Activated B cell treated with CpG ODN at 0.5 μM for 24 hours (primary cell): Measurements from ENCODE around the gene GALNT17. TPM values are rescaled to one million over a fixed set of nuclear protein-coding genes. Genes with fewer than 3 reads are reported as not detected.

Experiments used
- ATAC-seq: fragments of 200-7000 bp; cut with Tn5 transposase; one replicate; pipeline ENCODE4 v1.10.0; 2021; ENCODE audit warnings: low read depth, mild to moderate bottlenecking, moderate library complexity
- CTCF ChIA-PET: fragments of 350-600 bp; sonication (Branson Sonifier 250); formaldehyde crosslinking; loops from one replicate; lab custom pipeline; 2021; ENCODE audit warnings: antibody characterized with exemption; lab: Charles Lee
- POLR2A ChIA-PET: fragments of 350-600 bp; sonication (Branson Sonifier 250); formaldehyde crosslinking; loops from one replicate; lab custom pipeline; 2021; ENCODE audit warnings: antibody characterized with exemption; lab: Charles Lee
- DNase-seq: peaks from one replicate; pipeline ENCODE4 v3.0.0; 2022
- H3K27ac Mint-ChIP-seq: one replicate; pipeline ENCODE4 v1.8.0; 2020; ENCODE audit warnings: mixed read lengths
- H3K27me3 Mint-ChIP-seq: one replicate; pipeline ENCODE4 v1.8.0; 2021; ENCODE audit warnings: mixed read lengths
- H3K36me3 Mint-ChIP-seq: one replicate; pipeline ENCODE4 v1.8.0; 2021; ENCODE audit warnings: low read depth, mixed read lengths
- H3K4me1 Mint-ChIP-seq: one replicate; pipeline ENCODE4 v1.8.0; 2021; ENCODE audit warnings: mixed read lengths
- H3K4me3 Mint-ChIP-seq: one replicate; pipeline ENCODE4 v1.8.0; 2020; ENCODE audit warnings: mild to moderate bottlenecking, mixed read lengths
- H3K9me3 Mint-ChIP-seq: one replicate; pipeline ENCODE4 v1.8.0; 2020; ENCODE audit warnings: mixed read lengths
- intact Hi-C: fragments of 100-400 bp; cut with micrococcal nuclease; formaldehyde crosslinking; loops from one replicate; pipeline ENCODE4 v1.15.1; 2024
- total RNA-seq: library from RNA; stranded (reverse); gene quantifications from 2 replicates; pipeline ENCODE4 v1.2.3, GENCODE V29; 2022
- TF ChIP-seq, protein P1 (sequence below): fragments of 200-600 bp; IDR thresholded peaks from one replicate; pipeline ENCODE4 v1.8.0; 2022; ENCODE audit warnings: antibody characterized with exemption, mild to moderate bottlenecking

GALNT17 gene
- total RNA-seq, 1 donor from 2014 or later, result not detected

DNA sequence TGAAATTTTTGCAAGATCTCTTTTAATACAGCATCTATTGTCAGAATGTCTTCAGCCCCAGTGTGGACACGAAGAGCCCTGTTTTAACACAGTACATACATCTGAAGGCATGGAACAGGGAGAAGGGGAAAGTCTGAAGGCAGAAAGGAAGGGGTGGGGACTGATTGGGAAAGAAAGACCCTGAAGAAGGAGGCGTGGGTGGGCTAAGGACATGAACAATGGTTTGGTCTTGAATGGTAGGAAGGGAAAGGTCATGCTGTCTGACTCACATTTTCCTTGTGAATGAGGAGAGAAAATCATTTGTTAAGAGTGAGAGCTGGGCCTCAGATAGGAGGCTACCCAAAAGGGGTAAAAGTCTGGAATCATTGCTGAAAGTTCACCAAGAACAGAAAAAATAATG, 297.1 kb downstream of the GALNT17 start:
- Mint-ChIP-seq H3K27ac (no peak overlapping the region), H3K4me1 (no peaks in the 10 kb centered on the region), H3K9me3 (peaks cover 9% of the 10 kb centered on the region), H3K27me3 (no peaks in the 10 kb centered on the region), H3K4me3 (no peak overlapping the region), H3K36me3 (no peaks in the 10 kb centered on the region)
- no peak for ATAC-seq
- TF ChIP-seq, protein P1, sequence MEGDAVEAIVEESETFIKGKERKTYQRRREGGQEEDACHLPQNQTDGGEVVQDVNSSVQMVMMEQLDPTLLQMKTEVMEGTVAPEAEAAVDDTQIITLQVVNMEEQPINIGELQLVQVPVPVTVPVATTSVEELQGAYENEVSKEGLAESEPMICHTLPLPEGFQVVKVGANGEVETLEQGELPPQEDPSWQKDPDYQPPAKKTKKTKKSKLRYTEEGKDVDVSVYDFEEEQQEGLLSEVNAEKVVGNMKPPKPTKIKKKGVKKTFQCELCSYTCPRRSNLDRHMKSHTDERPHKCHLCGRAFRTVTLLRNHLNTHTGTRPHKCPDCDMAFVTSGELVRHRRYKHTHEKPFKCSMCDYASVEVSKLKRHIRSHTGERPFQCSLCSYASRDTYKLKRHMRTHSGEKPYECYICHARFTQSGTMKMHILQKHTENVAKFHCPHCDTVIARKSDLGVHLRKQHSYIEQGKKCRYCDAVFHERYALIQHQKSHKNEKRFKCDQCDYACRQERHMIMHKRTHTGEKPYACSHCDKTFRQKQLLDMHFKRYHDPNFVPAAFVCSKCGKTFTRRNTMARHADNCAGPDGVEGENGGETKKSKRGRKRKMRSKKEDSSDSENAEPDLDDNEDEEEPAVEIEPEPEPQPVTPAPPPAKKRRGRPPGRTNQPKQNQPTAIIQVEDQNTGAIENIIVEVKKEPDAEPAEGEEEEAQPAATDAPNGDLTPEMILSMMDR, result no peak
- no peak for DNase-seq
- ChIA-PET CTCF (no interaction called here), POLR2A (no interaction called here)
- intact Hi-C loops, result no loop called here

DNA sequence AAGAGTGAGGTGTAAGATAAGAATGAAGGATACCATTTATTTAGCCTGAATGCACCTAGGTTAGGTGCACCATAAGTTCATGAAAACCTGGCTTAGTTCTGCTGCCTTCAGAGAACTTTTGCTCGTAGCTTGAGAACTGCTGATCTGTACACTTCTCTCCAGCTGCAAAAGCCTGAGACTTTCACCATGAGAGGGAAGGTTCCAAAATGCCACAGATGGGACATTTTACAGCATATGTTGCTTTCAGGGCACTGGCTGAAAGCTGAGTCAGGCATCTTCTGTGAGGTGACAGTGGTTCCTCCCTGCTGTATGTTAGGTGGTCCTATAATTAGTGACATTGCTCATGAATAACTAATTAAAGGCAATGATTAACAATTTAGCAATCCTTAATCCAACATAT, 298.3 kb downstream of the GALNT17 start:
- peaks cover 8% of the 10 kb centered on the region for H3K9me3 Mint-ChIP-seq
- H3K27me3 Mint-ChIP-seq, result no peaks in the 10 kb centered on the region
- no peaks in the 10 kb centered on the region for H3K4me1 Mint-ChIP-seq
- no peak for DNase-seq
- no peak overlapping the region for H3K4me3 Mint-ChIP-seq
- ChIA-PET CTCF (no interaction called here), POLR2A (no interaction called here)
- TF ChIP-seq, protein P1, result no peak
- no peak overlapping the region for H3K27ac Mint-ChIP-seq
- H3K36me3 Mint-ChIP-seq, result no peaks in the 10 kb centered on the region
- no peak for ATAC-seq
- intact Hi-C loops, result no loop called here

DNA sequence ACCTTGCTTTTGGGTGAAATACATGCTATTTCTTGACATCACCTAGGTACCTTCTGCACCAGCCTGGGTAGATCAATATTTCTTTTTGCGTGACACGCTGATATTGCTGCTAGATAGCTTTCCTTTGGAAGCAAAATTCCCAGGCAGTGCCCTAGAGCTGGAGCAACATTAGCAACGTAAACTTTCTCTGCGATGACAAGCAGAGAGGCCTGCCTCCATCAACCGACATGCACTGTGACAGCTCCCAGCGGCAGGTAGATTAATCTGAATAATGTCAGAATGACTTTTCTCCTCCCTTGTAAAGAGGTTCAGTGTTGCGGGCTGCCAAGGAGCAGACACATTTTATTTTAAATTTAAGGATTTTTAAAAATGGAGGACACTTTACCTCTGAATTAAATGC, 307.4 kb downstream of the GALNT17 start:
- POLR2A ChIA-PET, result no interaction called here
- H3K27me3 Mint-ChIP-seq, result no peaks in the 10 kb centered on the region
- H3K36me3 Mint-ChIP-seq, result no peaks in the 10 kb centered on the region
- DNase-seq, result no peak
- no peak overlapping the region for H3K27ac Mint-ChIP-seq
- TF ChIP-seq, protein P1, result no peak
- intact Hi-C loops, result no loop called here
- peaks cover 8% of the 10 kb centered on the region for H3K9me3 Mint-ChIP-seq
- no peak overlapping the region for H3K4me3 Mint-ChIP-seq
- ATAC-seq, result no peak
- no peaks in the 10 kb centered on the region for H3K4me1 Mint-ChIP-seq
- CTCF ChIA-PET, result no interaction called here

DNA sequence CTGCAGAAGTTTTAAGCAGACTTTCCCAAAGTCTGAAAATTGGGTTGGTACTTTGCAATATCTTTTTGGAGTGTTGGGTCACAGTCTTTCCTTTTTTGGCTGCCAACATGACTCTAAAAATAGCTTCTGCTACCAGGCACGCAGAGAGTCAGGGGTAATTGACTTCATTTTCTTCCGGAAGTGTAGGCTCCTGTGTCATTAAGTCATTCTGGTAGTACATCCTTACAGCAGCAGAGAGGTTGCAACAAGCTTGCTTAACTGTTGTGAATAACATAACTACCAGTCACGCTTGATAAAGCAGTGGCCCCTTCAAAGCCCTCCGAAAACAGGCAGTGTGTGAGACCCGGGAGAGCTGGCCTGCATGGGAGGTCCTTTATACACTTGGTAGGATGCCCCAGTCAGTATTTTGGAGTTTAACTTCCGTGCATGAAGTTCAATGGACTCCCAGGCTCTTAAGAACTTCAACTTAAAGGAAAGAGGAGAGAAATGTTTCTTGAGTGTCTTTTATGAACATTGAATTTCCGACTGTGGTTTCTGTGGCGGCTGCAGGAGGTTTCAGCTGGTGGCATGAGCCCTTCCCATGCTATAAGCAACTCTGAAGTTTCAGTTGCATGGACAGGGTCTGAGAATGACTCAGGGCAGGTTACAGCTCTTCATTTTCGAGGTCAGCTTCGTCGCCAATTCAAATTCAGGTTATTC, 310.7 kb downstream of the GALNT17 start:
- POLR2A ChIA-PET, result no interaction called here
- no peak overlapping the region for H3K4me3 Mint-ChIP-seq
- ATAC-seq (no peak), DNase-seq (no peak)
- H3K36me3 Mint-ChIP-seq, result no peaks in the 10 kb centered on the region
- H3K9me3 Mint-ChIP-seq, result peaks cover 7% of the 10 kb centered on the region
- no peaks in the 10 kb centered on the region for H3K4me1 Mint-ChIP-seq
- TF ChIP-seq, protein P1, result no peak
- H3K27ac Mint-ChIP-seq, result no peak overlapping the region
- intact Hi-C loops, result no loop called here
- H3K27me3 Mint-ChIP-seq, result no peaks in the 10 kb centered on the region
- CTCF ChIA-PET, result no interaction called here

DNA sequence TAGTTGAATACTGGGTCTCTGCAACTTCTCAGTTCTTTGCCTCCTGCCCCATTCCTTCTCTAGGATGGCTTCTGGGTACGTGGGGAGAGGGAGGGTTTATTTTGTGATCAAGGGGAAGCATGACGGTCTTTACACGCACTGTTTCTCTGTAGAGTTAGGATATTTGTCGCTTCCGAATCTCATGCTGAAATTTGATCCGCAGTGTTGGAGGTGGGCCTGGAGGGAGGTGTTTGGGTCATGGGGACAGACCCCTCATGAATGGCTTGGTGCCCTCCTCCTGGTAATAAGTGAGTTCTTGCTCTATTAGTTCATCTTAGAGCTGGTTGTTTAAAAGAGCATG, 311.2 kb downstream of the GALNT17 start:
- Mint-ChIP-seq H3K36me3 (no peaks in the 10 kb centered on the region), H3K9me3 (peaks cover 7% of the 10 kb centered on the region), H3K27ac (no peak overlapping the region), H3K27me3 (no peaks in the 10 kb centered on the region), H3K4me1 (no peaks in the 10 kb centered on the region), H3K4me3 (no peak overlapping the region)
- DNase-seq, result no peak
- ChIA-PET POLR2A (no interaction called here), CTCF (no interaction called here)
- ATAC-seq, result no peak
- intact Hi-C loops, result no loop called here
- TF ChIP-seq, protein P1, result no peak
